Left lung (tissue), 10 donors: ENCODE data around the gene SREK1. TPM values are rescaled to one million over a fixed set of nuclear protein-coding genes. Genes with fewer than 3 reads are reported as not detected.

Experiments
- ATAC-seq: fragments of 200-7000 bp; cut with Tn5 transposase; one replicate; pipeline ENCODE4 v1.9.1; 2020; ENCODE audit warnings: moderate library complexity
- DNase-seq, 4 donors: peaks; one replicate each; pipeline ENCODE4 v3.0.0-alpha.2; 2013 to 2020
- H3K27ac ChIP-seq, 2 donors: fragments of 200-600 bp; sonication (generic) in 1 of 2; one replicate each; pipeline versions ENCODE4 v1.5.0 to v1.8.0; 2020 to 2021
- H3K27me3 ChIP-seq, 2 donors: fragments of 200-600 bp; sonication (generic) in 1 of 2; one replicate each; pipeline versions ENCODE4 v1.5.0 to v1.8.0; 2020 to 2021
- H3K36me3 ChIP-seq, 2 donors: fragments of 200-600 bp; sonication (generic) in 1 of 2; one replicate each; pipeline versions ENCODE4 v1.5.0 to v1.8.0; 2020 to 2021
- H3K4me1 ChIP-seq, 2 donors: fragments of 200-600 bp; one replicate each; pipeline ENCODE4 v1.8.0; 2021
- H3K4me3 ChIP-seq, 2 donors: fragments of 200-600 bp; sonication (generic) in 1 of 2; one replicate each; pipeline versions ENCODE4 v1.5.0 to v1.8.0; 2020 to 2021; ENCODE audit warnings: mild to moderate bottlenecking in 1 of 2
- H3K9me3 ChIP-seq, 2 donors: fragments of 200-600 bp; sonication (generic) in 1 of 2; one replicate each; pipeline versions ENCODE4 v1.5.0 to v1.8.0; 2020 to 2021
- intact Hi-C, 2 donors: fragments of 100-400 bp; cut with DNase I; formaldehyde crosslinking; loops; one replicate each; pipeline versions ENCODE4 v1.11.2 to v1.14.2; 2022
- polyA plus RNA-seq, 6 donors: library from polyadenylated mRNA; unstranded; fragments of 120-200 nt; gene quantifications; one replicate each; pipeline ENCODE4 v1.2.1, GENCODE V29; 2013; ENCODE audit not compliant: insufficient read length in 6 of 6
- total RNA-seq, 2 donors: library from RNA; stranded (reverse); fragmentation: NEBNext Ultra II Directional; extraction: Animal tissue kit (Norgen Biotek cat#: 25700); gene quantifications; one replicate each; pipeline ENCODE4 v1.2.1, GENCODE V29; 2021
- TF ChIP-seq, protein P1 (sequence below), 2 donors: fragments of 200-600 bp; sonication (generic) in 1 of 2; IDR thresholded peaks; one replicate each; pipeline versions ENCODE4 v1.5.0 to v1.8.0; 2021; ENCODE audit warnings: antibody characterized with exemption in 2 of 2
- donor health status: DM: no; HTN: yes; CAD: no.
- donor health status: DM: no; HTN: no; CAD: no.

Gene SREK1
- total and polyA plus RNA-seq, 8 donors: 52.4 to 205 (median 166) TPM

DNA sequence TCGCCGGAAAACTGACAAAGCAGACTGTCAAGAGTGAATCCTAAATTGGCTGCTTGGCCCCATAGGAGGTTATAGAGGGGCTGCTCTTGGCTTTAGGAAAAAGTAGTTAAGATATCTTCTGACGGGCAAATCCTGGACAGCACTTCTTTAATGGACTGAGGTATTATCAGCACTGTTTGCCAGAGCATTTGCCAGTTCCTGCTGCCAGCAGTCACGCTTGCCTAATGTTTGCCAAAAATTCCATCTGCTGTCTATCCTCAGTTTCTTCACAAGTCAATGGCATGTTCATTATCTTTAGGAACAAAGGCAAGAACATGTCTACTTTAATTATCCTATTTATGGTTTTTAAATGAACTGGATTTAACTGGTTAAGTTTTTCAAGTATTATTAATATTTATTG, 25.8 kb upstream of the SREK1 start:
- H3K4me1 ChIP-seq: no peaks in the 10 kb centered on the region
- intact Hi-C loops: no loop called here
- TF ChIP-seq, protein P1, sequence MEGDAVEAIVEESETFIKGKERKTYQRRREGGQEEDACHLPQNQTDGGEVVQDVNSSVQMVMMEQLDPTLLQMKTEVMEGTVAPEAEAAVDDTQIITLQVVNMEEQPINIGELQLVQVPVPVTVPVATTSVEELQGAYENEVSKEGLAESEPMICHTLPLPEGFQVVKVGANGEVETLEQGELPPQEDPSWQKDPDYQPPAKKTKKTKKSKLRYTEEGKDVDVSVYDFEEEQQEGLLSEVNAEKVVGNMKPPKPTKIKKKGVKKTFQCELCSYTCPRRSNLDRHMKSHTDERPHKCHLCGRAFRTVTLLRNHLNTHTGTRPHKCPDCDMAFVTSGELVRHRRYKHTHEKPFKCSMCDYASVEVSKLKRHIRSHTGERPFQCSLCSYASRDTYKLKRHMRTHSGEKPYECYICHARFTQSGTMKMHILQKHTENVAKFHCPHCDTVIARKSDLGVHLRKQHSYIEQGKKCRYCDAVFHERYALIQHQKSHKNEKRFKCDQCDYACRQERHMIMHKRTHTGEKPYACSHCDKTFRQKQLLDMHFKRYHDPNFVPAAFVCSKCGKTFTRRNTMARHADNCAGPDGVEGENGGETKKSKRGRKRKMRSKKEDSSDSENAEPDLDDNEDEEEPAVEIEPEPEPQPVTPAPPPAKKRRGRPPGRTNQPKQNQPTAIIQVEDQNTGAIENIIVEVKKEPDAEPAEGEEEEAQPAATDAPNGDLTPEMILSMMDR (IDR thresholded peaks at IDR 0.05): no peak
- H3K9me3 ChIP-seq: peaks cover 0 to 1% of the 10 kb centered on the region in 2 donors
- no peak overlapping the region for H3K27ac ChIP-seq
- no peak overlapping the region for H3K4me3 ChIP-seq
- no peak for DNase-seq
- ATAC-seq: no peak
- H3K27me3 ChIP-seq: no peaks in the 10 kb centered on the region
- H3K36me3 ChIP-seq: no peaks in the 10 kb centered on the region

GRCh38 chr5:66122379-66123034, 21.6 kb upstream of the SREK1 start:
- intact Hi-C loops: no loop called here
- Histone ChIP-seq H3K9me3 (no peaks in the 10 kb centered on the region), H3K4me3 (no peak overlapping the region), H3K4me1 (no peaks in the 10 kb centered on the region), H3K27me3 (no peaks in the 10 kb centered on the region), H3K27ac (no peak overlapping the region), H3K36me3 (no peaks in the 10 kb centered on the region)
- TF ChIP-seq, protein P1 (IDR thresholded peaks at IDR 0.05): no peak
- no peak for DNase-seq
- ATAC-seq: no peak

GRCh38 chr5:66129144-66129543, 15.0 kb upstream of the SREK1 start:
- intact Hi-C loops: no loop called here
- Histone ChIP-seq H3K27me3 (no peaks in the 10 kb centered on the region), H3K4me1 (no peaks in the 10 kb centered on the region), H3K36me3 (no peaks in the 10 kb centered on the region), H3K27ac (no peak overlapping the region), H3K9me3 (no peaks in the 10 kb centered on the region), H3K4me3 (no peak overlapping the region)
- TF ChIP-seq, protein P1 (IDR thresholded peaks at IDR 0.05): no peak
- DNase-seq: no peak
- no peak for ATAC-seq

- intact Hi-C loops: no loop called here
- TF ChIP-seq, protein P1 (IDR thresholded peaks at IDR 0.05): no peak
- Histone ChIP-seq H3K27ac (no peak overlapping the region), H3K27me3 (no peaks in the 10 kb centered on the region), H3K9me3 (no peaks in the 10 kb centered on the region), H3K4me1 (no peaks in the 10 kb centered on the region), H3K36me3 (no peaks in the 10 kb centered on the region), H3K4me3 (no peak overlapping the region)
- DNase-seq (no peak), ATAC-seq (no peak)
These were observed 13.6 kb upstream of the SREK1 start for GRCh38 chr5:66130493-66130892.

- H3K4me1 ChIP-seq: no peaks in the 10 kb centered on the region
- no peak overlapping the region for H3K4me3 ChIP-seq
- TF ChIP-seq, protein P1 (IDR thresholded peaks at IDR 0.05): no peak
- intact Hi-C loops: no loop called here
- no peak overlapping the region for H3K27ac ChIP-seq
- ATAC-seq (peak; percentile 84), DNase-seq (no peak)
- no peaks in the 10 kb centered on the region for H3K27me3 ChIP-seq
- H3K9me3 ChIP-seq: no peaks in the 10 kb centered on the region
- no peaks in the 10 kb centered on the region for H3K36me3 ChIP-seq
These were observed 9.7 kb upstream of the SREK1 start for GRCh38 chr5:66134407-66134861.
